SK-N-SH (cell line): Measurements from ENCODE around the gene FASTKD2. TPM values are rescaled to one million over a fixed set of nuclear protein-coding genes. Genes with fewer than 3 reads are reported as not detected.

ENCODE experiments used
- CTCF ChIA-PET: fragments of 300-600, 350-600 bp; formaldehyde crosslinking; extraction: SDS; loops from one replicate; lab custom pipeline; 2021; lab: Yijun Ruan, JAX
- POLR2A ChIA-PET: fragments of 350-600 bp; sonication (Branson Sonifier 250); formaldehyde crosslinking; extraction: SDS; loops from one replicate; lab custom pipeline; 2020; ENCODE audit warnings: antibody characterized with exemption, inconsistent platforms; lab: Yijun Ruan, JAX
- DNase-seq: peaks from one replicate; pipeline ENCODE4 v3.0.0; 2012
- H2AFZ ChIP-seq: fragments of 200-600 bp; sonication (generic); 2 replicates; pipeline ENCODE4 v1.8.1; 2016; ENCODE audit warnings: antibody characterized with exemption, mild to moderate bottlenecking, low read depth
- H3F3A ChIP-seq: fragments of 200-600 bp; sonication (generic); replicated peaks from 2 replicates; pipeline ENCODE3; 2016; ENCODE audit warnings: antibody characterized with exemption, mild to moderate bottlenecking; ENCODE audit not compliant: insufficient read depth
- H3K27ac ChIP-seq, 2 experiments: fragments of 200-500 bp in 1 of 2; fragments of 200-600 bp in 1 of 2; sonication (Bioruptor generic) in 1 of 2; sonication (generic), shearing (Covaris generic) in 1 of 2; 2 replicates each; pipeline versions ENCODE4 v1.5.1 to v1.6.1; 2014 to 2016; ENCODE audit warnings: low read depth in 2 of 2, inconsistent platforms in 1 of 2, low read length in 1 of 2, mild to moderate bottlenecking in 1 of 2, mixed read lengths in 1 of 2
- H3K27me3 ChIP-seq: fragments of 200-600 bp; sonication (generic), shearing (Covaris generic); 2 replicates; pipeline ENCODE4 v1.6.1; 2016; ENCODE audit warnings: mixed run types; ENCODE audit not compliant: insufficient read depth
- H3K36me3 ChIP-seq, 2 experiments: fragments of 200-500 bp in 1 of 2; fragments of 200-600 bp in 1 of 2; sonication (Bioruptor generic) in 1 of 2; sonication (generic) in 1 of 2; replicated peaks in 1 of 2; 2 replicates each; pipeline versions ENCODE3 to v1.5.1; 2014 to 2016; ENCODE audit warnings: low read length in 1 of 2, mild to moderate bottlenecking in 1 of 2; ENCODE audit not compliant: insufficient read depth in 2 of 2, control insufficient read depth in 1 of 2
- H3K4me1 ChIP-seq, 2 experiments: fragments of 200-500 bp in 1 of 2; fragments of 200-600 bp in 1 of 2; sonication (Bioruptor generic) in 1 of 2; sonication (generic), shearing (Covaris generic) in 1 of 2; 2 replicates each; pipeline versions ENCODE4 v1.5.1 to v1.6.1; 2014 to 2016; ENCODE audit warnings: low read depth in 1 of 2, low read length in 1 of 2, mixed run types in 1 of 2; ENCODE audit not compliant: insufficient read depth in 2 of 2, control insufficient read depth in 1 of 2
- H3K4me2 ChIP-seq: fragments of 200-600 bp; sonication (generic), shearing (Covaris generic); 2 replicates; pipeline ENCODE4 v1.6.1; 2017; ENCODE audit warnings: mixed run types
- H3K4me3 ChIP-seq, 2 experiments: fragments of 200-500 bp in 1 of 2; fragments of 200-600 bp in 1 of 2; sonication (Bioruptor generic) in 1 of 2; sonication (generic), shearing (Covaris generic) in 1 of 2; 2 replicates each; pipeline versions ENCODE4 v1.5.1 to v1.8.1; 2014 to 2016; ENCODE audit warnings: low read depth in 2 of 2, inconsistent platforms in 1 of 2, low read length in 1 of 2, mild to moderate bottlenecking in 1 of 2, mixed read lengths in 1 of 2, moderate library complexity in 1 of 2
- H3K79me2 ChIP-seq: fragments of 200-600 bp; sonication (generic); 2 replicates; pipeline ENCODE4 v1.8.1; 2017; ENCODE audit warnings: mild to moderate bottlenecking; ENCODE audit not compliant: insufficient read depth
- H3K9ac ChIP-seq: fragments of 200-600 bp; sonication (generic); 2 replicates; pipeline ENCODE4 v1.6.1; 2017; ENCODE audit warnings: mixed run types
- H3K9me2 ChIP-seq: fragments of 200-600 bp; sonication (generic); 2 replicates; pipeline ENCODE4 v1.6.1; 2017; ENCODE audit warnings: mixed run types
- H3K9me3 ChIP-seq: fragments of 200-600 bp; sonication (generic); 2 replicates; pipeline ENCODE4 v1.6.1; 2017; ENCODE audit warnings: mixed run types, mild to moderate bottlenecking, moderate library complexity
- H4K20me1 ChIP-seq: fragments of 200-600 bp; sonication (generic); 2 replicates; pipeline ENCODE4 v1.6.1; 2017; ENCODE audit warnings: mild to moderate bottlenecking, mixed run types; ENCODE audit not compliant: insufficient read depth
- CHD2 ChIP-seq: fragments of 150-350 bp; IDR thresholded peaks from 2 replicates; pipeline ENCODE4 v1.6.1; 2018; ENCODE audit warnings: low read length; ENCODE audit not compliant: partially characterized antibody
- CTCF ChIP-seq: fragments of 200-600 bp; sonication (generic); IDR thresholded peaks from 2 replicates; pipeline ENCODE4 v1.6.1; 2017; ENCODE audit warnings: antibody characterized with exemption, mild to moderate bottlenecking, moderate library complexity
- ELF1 ChIP-seq: IDR thresholded peaks from 2 replicates; pipeline ENCODE4 v1.4.0; 2012
- EP300 ChIP-seq, 2 experiments: IDR thresholded peaks; 2 replicates each; pipeline versions ENCODE4 v1.4.0 to v1.6.1; 2012; ENCODE audit warnings: borderline replicate concordance in 1 of 2, low read depth in 1 of 2, low read length in 1 of 2
- FOSL2 ChIP-seq: IDR thresholded peaks from 2 replicates; pipeline ENCODE4 v1.4.0; 2012; ENCODE audit warnings: low read depth, mild to moderate bottlenecking, moderate library complexity, borderline replicate concordance
- FOXM1 ChIP-seq: IDR thresholded peaks from 2 replicates; pipeline ENCODE4 v1.4.0; 2012; ENCODE audit warnings: low read depth, mild to moderate bottlenecking
- GABPA ChIP-seq: IDR thresholded peaks from 2 replicates; pipeline ENCODE4 v1.4.0; 2012; ENCODE audit warnings: low read depth, mild to moderate bottlenecking
- MXI1 ChIP-seq: IDR thresholded peaks from 2 replicates; pipeline ENCODE4 v1.6.1; 2012; ENCODE audit warnings: mild to moderate bottlenecking, low read depth, low read length, improper control_type of control experiment
- NRF1 ChIP-seq: IDR thresholded peaks from 2 replicates; pipeline ENCODE4 v1.6.1; 2012; ENCODE audit warnings: low read depth, mild to moderate bottlenecking, low read length
- RAD21 ChIP-seq: IDR thresholded peaks from 2 replicates; pipeline ENCODE4 v1.6.1; 2012; ENCODE audit warnings: mild to moderate bottlenecking, low read length
- RFX5 ChIP-seq: IDR thresholded peaks from 2 replicates; pipeline ENCODE4 v1.6.1; 2012; ENCODE audit warnings: mild to moderate bottlenecking, improper control_type of control experiment, low read length
- RXRA ChIP-seq: IDR thresholded peaks from 2 replicates; pipeline ENCODE4 v1.4.0; 2012; ENCODE audit warnings: low read depth, mild to moderate bottlenecking, borderline replicate concordance
- TCF12 ChIP-seq: IDR thresholded peaks from 2 replicates; pipeline ENCODE4 v1.4.0; 2012
- TEAD4 ChIP-seq: IDR thresholded peaks from 2 replicates; pipeline ENCODE4 v1.4.0; 2012; ENCODE audit warnings: mild to moderate bottlenecking, borderline replicate concordance; ENCODE audit not compliant: insufficient read depth
- USF1 ChIP-seq: IDR thresholded peaks from 2 replicates; pipeline ENCODE4 v1.4.0; 2012; ENCODE audit warnings: low read depth, borderline replicate concordance
- YY1 ChIP-seq: IDR thresholded peaks from 2 replicates; pipeline ENCODE4 v1.4.0; 2012; ENCODE audit warnings: low read depth, mild to moderate bottlenecking
- WGBS: methylation state at CpG from one replicate; pipeline ENCODE4 v1.1.6; 2017; ENCODE audit warnings: low lambda C conversion rate; 5-methylcytosine and 5-hydroxymethylcytosine counted together
- polyA plus RNA-seq, 3 experiments: library from polyadenylated mRNA; depleted of rRNA; stranded (reverse); fragments of >200 nt; gene quantifications; 2 replicates each; pipeline ENCODE4 v1.2.3, GENCODE V29; 2012
- TF ChIP-seq, protein P1 (sequence below): IDR thresholded peaks from 2 replicates; pipeline ENCODE4 v1.4.0; 2012; ENCODE audit warnings: low read depth, borderline replicate concordance
- TF ChIP-seq, protein P2 (sequence below): fragments of 150-350 bp; IDR thresholded peaks from 2 replicates; pipeline ENCODE4 v1.6.1; 2016; ENCODE audit warnings: mild to moderate bottlenecking, low read depth, low read length

FASTKD2 gene
- polyA plus RNA-seq, 1 of the 3 experiments (the other 2 are of a cell fraction) = 15.1 TPM

GRCh38 chr2:206836722-206837121, 71.3 kb downstream of the FASTKD2 start:
- no peak overlapping the region for H3K4me3 ChIP-seq
- H3F3A ChIP-seq = no peaks in the 10 kb centered on the region
- H3K9ac ChIP-seq = no peak overlapping the region
- TF ChIP-seq TCF12 (no peak), USF1 (no peak), EP300 (IDR thresholded peaks at IDR 0.05; ENCODE audit: borderline replicate concordance in 1 of 2, low read depth in 1 of 2, low read length in 1 of 2) (no peak), ELF1 (no peak), MXI1 (no peak), FOXM1 (no peak), CHD2 (no peak), RAD21 (no peak), RFX5 (no peak), NRF1 (no peak), RXRA (no peak)
- no peaks in the 10 kb centered on the region for H3K36me3 ChIP-seq
- no peaks in the 10 kb centered on the region for H4K20me1 ChIP-seq
- H3K27me3 ChIP-seq = no peaks in the 10 kb centered on the region
- no peak overlapping the region for H2AFZ ChIP-seq
- H3K79me2 ChIP-seq = no peaks in the 10 kb centered on the region
- no peaks in the 10 kb centered on the region for H3K9me2 ChIP-seq
- no peak overlapping the region for H3K4me2 ChIP-seq
- no peak for DNase-seq
- ChIA-PET CTCF (no interaction called here), POLR2A (no interaction called here)
- H3K27ac ChIP-seq = no peak overlapping the region
- WGBS = 35% methylated on average over 2 of the region's 2 CpGs
- H3K4me1 ChIP-seq = no peaks in the 10 kb centered on the region; a peak in 2 of 4 replicates
- H3K9me3 ChIP-seq = no peaks in the 10 kb centered on the region

GRCh38 chr2:206837775-206838174, 72.4 kb downstream of the FASTKD2 start:
- ChIA-PET CTCF (interaction anchor here (0.6 to 1.2 kb wide), 2 partner anchors 23 to 505 kb away, joined by 3 to 5 read pairs; no protein-coding TSS in a partner anchor), POLR2A (no interaction called here)
- Histone ChIP-seq H3K79me2 (no peaks in the 10 kb centered on the region), H4K20me1 (no peaks in the 10 kb centered on the region), H3K27me3 (no peaks in the 10 kb centered on the region), H3K9ac (no peak overlapping the region), H3K27ac (no peak overlapping the region), H3K9me2 (no peaks in the 10 kb centered on the region), H3K4me2 (no peak overlapping the region), H3K4me1 (no peaks in the 10 kb centered on the region; a peak in 1 of 4 replicates), H2AFZ (no peak overlapping the region), H3K4me3 (no peak overlapping the region), H3K9me3 (no peaks in the 10 kb centered on the region), H3F3A (no peaks in the 10 kb centered on the region), H3K36me3 (no peaks in the 10 kb centered on the region)
- TF ChIP-seq, protein P1, sequence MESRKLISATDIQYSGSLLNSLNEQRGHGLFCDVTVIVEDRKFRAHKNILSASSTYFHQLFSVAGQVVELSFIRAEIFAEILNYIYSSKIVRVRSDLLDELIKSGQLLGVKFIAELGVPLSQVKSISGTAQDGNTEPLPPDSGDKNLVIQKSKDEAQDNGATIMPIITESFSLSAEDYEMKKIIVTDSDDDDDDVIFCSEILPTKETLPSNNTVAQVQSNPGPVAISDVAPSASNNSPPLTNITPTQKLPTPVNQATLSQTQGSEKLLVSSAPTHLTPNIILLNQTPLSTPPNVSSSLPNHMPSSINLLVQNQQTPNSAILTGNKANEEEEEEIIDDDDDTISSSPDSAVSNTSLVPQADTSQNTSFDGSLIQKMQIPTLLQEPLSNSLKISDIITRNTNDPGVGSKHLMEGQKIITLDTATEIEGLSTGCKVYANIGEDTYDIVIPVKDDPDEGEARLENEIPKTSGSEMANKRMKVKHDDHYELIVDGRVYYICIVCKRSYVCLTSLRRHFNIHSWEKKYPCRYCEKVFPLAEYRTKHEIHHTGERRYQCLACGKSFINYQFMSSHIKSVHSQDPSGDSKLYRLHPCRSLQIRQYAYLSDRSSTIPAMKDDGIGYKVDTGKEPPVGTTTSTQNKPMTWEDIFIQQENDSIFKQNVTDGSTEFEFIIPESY = no peak
- TF ChIP-seq RFX5 (no peak), TCF12 (no peak), FOXM1 (no peak), YY1 (no peak), CTCF (no peak), GABPA (no peak), FOSL2 (no peak), MXI1 (no peak), TEAD4 (no peak)
- TF ChIP-seq, protein P2, sequence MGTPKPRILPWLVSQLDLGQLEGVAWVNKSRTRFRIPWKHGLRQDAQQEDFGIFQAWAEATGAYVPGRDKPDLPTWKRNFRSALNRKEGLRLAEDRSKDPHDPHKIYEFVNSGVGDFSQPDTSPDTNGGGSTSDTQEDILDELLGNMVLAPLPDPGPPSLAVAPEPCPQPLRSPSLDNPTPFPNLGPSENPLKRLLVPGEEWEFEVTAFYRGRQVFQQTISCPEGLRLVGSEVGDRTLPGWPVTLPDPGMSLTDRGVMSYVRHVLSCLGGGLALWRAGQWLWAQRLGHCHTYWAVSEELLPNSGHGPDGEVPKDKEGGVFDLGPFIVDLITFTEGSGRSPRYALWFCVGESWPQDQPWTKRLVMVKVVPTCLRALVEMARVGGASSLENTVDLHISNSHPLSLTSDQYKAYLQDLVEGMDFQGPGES = no peak
- no peak for DNase-seq
- 65% methylated on average over 1 of the region's 1 CpG for WGBS
